ENCODE measurements around the gene DYNLT4. TPM values are rescaled to one million over a fixed set of nuclear protein-coding genes. Genes with fewer than 3 reads are reported as not detected.

The DYNLT4 gene
- total RNA-seq, 1 experiment from 2014 or later = not detected

DNA sequence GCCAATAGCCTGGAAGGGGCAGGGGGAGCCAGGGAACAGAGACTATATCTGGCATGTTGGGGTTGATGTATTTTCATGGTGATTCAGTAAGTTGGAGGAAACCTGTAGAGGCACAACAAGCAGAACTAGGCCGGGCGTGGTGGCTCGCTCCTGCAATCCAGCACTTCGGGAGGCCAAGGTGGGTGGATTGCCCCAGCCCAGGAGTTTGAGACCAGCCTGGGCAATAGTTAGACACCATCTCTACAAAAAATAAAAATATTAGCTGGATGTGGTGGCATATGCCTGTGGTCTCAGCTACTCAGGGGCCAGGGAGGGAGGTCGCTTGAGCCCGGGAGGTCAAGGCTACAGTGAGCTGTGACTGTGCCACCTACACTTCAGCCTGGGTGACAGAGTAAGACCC is 46.0 kb upstream of the DYNLT4 start:
- BruUV-seq (replicated peaks) = no TSS peak
- CTCF ChIA-PET = interaction anchor here (0.5 to 1.2 kb wide), 2 partner anchors 17 to 23 kb away, joined by 3 to 4 read pairs; no protein-coding TSS in a partner anchor
- intact Hi-C loops (cut with micrococcal nuclease; ENCODE audit: unreplicated experiment) = no loop called here

DNA sequence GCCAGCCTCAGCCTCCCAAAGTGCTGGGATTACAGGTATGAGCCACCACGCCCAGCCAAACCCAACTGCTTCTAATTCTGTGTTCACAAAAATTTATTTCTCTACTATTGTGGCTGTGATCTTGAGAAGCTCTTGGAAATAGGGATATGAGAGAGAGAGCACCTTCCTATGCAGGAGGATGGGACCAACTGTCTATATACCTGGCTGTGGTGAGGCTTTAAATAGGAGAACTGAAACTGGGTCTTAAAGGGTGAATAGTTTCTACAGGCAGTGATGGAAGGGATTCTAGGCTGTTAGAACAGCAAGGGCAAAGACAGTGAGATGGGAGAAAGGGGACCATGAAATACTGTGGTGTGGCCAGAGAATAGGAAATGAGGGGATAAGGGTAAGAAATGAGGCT is 44.2 kb upstream of the DYNLT4 start:
- no peak overlapping the region for H3K4me3 ChIP-seq (ENCODE audit: low read depth, low read length)
- BruUV-seq (replicated peaks) = no TSS peak
- CTCF ChIA-PET = no interaction called here
- no peaks in the 10 kb centered on the region for H3K36me3 Mint-ChIP-seq (ENCODE audit: insufficient read depth, unreplicated experiment)
- no peak for DNase-seq
- no peaks in the 10 kb centered on the region for H3K9me3 Mint-ChIP-seq (ENCODE audit: unreplicated experiment)
- POLR2A ChIA-PET = no interaction called here
- no peaks in the 10 kb centered on the region for H3K36me3 ChIP-seq (ENCODE audit: control insufficient read depth, insufficient read depth, low read length)
- H3K4me3 Mint-ChIP-seq (ENCODE audit: unreplicated experiment) = no peak overlapping the region
- no peaks in the 10 kb centered on the region for H3K4me1 Mint-ChIP-seq (ENCODE audit: low read depth, unreplicated experiment)
- TF ChIP-seq, protein P1, sequence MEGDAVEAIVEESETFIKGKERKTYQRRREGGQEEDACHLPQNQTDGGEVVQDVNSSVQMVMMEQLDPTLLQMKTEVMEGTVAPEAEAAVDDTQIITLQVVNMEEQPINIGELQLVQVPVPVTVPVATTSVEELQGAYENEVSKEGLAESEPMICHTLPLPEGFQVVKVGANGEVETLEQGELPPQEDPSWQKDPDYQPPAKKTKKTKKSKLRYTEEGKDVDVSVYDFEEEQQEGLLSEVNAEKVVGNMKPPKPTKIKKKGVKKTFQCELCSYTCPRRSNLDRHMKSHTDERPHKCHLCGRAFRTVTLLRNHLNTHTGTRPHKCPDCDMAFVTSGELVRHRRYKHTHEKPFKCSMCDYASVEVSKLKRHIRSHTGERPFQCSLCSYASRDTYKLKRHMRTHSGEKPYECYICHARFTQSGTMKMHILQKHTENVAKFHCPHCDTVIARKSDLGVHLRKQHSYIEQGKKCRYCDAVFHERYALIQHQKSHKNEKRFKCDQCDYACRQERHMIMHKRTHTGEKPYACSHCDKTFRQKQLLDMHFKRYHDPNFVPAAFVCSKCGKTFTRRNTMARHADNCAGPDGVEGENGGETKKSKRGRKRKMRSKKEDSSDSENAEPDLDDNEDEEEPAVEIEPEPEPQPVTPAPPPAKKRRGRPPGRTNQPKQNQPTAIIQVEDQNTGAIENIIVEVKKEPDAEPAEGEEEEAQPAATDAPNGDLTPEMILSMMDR (IDR thresholded peaks at IDR 0.05; ENCODE audit: insufficient read depth in 1 of 2, low read depth in 1 of 2, low read length in 1 of 2, severe bottlenecking in 1 of 2, unreplicated experiment in 1 of 2) = no peak
- H3K27me3 Mint-ChIP-seq (ENCODE audit: insufficient read depth, unreplicated experiment) = no peaks in the 10 kb centered on the region
- no peaks in the 10 kb centered on the region for H3K9me3 ChIP-seq
- intact Hi-C loops (cut with micrococcal nuclease; ENCODE audit: unreplicated experiment) = no loop called here
- H3K27ac Mint-ChIP-seq (ENCODE audit: unreplicated experiment) = no peak overlapping the region
- no peaks in the 10 kb centered on the region for H3K27me3 ChIP-seq (replicated peaks; ENCODE audit: control insufficient read depth, insufficient read depth, low read length)
- H3K4me1 ChIP-seq = no peaks in the 10 kb centered on the region

More for the DNA sequence above, 46.0 kb upstream of the DYNLT4 start:
- Histone ChIP-seq H3K27me3 (replicated peaks; ENCODE audit: control insufficient read depth, insufficient read depth, low read length) (no peaks in the 10 kb centered on the region), H3K4me3 (ENCODE audit: low read depth, low read length) (no peak overlapping the region), H3K4me1 (no peaks in the 10 kb centered on the region), H3K36me3 (ENCODE audit: control insufficient read depth, insufficient read depth, low read length) (no peaks in the 10 kb centered on the region), H3K9me3 (no peaks in the 10 kb centered on the region)
- no peaks in the 10 kb centered on the region for H3K9me3 Mint-ChIP-seq (ENCODE audit: unreplicated experiment)
- no peak overlapping the region for H3K27ac Mint-ChIP-seq (ENCODE audit: unreplicated experiment)
- no peaks in the 10 kb centered on the region for H3K36me3 Mint-ChIP-seq (ENCODE audit: insufficient read depth, unreplicated experiment)
- POLR2A ChIA-PET = no interaction called here
- H3K4me1 Mint-ChIP-seq (ENCODE audit: low read depth, unreplicated experiment) = no peaks in the 10 kb centered on the region
- TF ChIP-seq, protein P1 (IDR thresholded peaks at IDR 0.05; ENCODE audit: insufficient read depth in 1 of 2, low read depth in 1 of 2, low read length in 1 of 2, severe bottlenecking in 1 of 2, unreplicated experiment in 1 of 2) = no peak
- no peak overlapping the region for H3K4me3 Mint-ChIP-seq (ENCODE audit: unreplicated experiment)
- H3K27me3 Mint-ChIP-seq (ENCODE audit: insufficient read depth, unreplicated experiment) = no peaks in the 10 kb centered on the region
- no peak for DNase-seq

DNA sequence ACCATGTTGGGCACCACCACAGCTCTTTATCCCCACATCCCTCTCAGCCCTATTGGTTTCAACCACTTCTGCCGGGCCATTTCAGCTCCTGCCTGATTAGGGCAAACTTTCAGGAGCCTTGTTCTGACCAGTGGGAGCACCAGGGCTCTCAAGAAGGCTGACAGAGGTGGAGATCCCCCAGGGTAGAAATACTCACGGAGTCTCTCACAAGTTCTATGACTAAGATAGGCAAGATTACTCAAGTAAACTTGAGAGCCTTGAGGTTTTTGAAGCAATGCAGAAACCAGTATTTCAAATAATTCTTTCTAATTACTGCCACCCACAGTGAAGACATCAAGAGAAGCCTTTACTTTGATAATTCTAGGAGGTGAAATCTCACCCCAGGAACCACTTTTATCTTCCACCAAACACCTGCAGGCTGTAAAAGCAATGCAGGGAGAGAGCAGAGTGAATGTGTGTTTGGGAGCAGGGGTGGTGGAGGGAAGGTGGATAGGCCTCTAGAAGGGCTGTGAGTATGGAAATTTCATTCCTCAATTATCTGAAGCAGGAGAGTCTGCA is 42.5 kb upstream of the DYNLT4 start:
- no TSS peak for BruUV-seq (replicated peaks)
- DNase-seq = no peak
- Mint-ChIP-seq H3K4me3 (ENCODE audit: unreplicated experiment) (no peak overlapping the region), H3K9me3 (ENCODE audit: unreplicated experiment) (no peaks in the 10 kb centered on the region), H3K27me3 (ENCODE audit: insufficient read depth, unreplicated experiment) (no peaks in the 10 kb centered on the region), H3K4me1 (ENCODE audit: low read depth, unreplicated experiment) (no peaks in the 10 kb centered on the region), H3K36me3 (ENCODE audit: insufficient read depth, unreplicated experiment) (no peaks in the 10 kb centered on the region), H3K27ac (ENCODE audit: unreplicated experiment) (no peak overlapping the region)
- no peak overlapping the region for H3K4me3 ChIP-seq (ENCODE audit: low read depth, low read length)
- no peaks in the 10 kb centered on the region for H3K9me3 ChIP-seq
- TF ChIP-seq, protein P1 (IDR thresholded peaks at IDR 0.05; ENCODE audit: insufficient read depth in 1 of 2, low read depth in 1 of 2, low read length in 1 of 2, severe bottlenecking in 1 of 2, unreplicated experiment in 1 of 2) = no peak
- intact Hi-C loops (cut with micrococcal nuclease; ENCODE audit: unreplicated experiment) = no loop called here
- no peaks in the 10 kb centered on the region for H3K27me3 ChIP-seq (replicated peaks; ENCODE audit: control insufficient read depth, insufficient read depth, low read length)
- no peaks in the 10 kb centered on the region for H3K4me1 ChIP-seq
- ChIA-PET CTCF (no interaction called here), POLR2A (no interaction called here)
- no peaks in the 10 kb centered on the region for H3K36me3 ChIP-seq (ENCODE audit: control insufficient read depth, insufficient read depth, low read length)

All from Caco-2 (cell line).